Hepatic stellate cell (primary cell): Measurements from ENCODE around the gene NEK11.
"Not testable (repeated sequence)": the region's sequence is repeated elsewhere in the genome, so short reads cannot be mapped to it uniquely, and the experiment has no call there.

Source experiments
- DNase-seq: peaks from one replicate; pipeline ENCODE4 v3.0.0; 2011; ENCODE audit warnings: low spot score

NEK11 gene

DNA sequence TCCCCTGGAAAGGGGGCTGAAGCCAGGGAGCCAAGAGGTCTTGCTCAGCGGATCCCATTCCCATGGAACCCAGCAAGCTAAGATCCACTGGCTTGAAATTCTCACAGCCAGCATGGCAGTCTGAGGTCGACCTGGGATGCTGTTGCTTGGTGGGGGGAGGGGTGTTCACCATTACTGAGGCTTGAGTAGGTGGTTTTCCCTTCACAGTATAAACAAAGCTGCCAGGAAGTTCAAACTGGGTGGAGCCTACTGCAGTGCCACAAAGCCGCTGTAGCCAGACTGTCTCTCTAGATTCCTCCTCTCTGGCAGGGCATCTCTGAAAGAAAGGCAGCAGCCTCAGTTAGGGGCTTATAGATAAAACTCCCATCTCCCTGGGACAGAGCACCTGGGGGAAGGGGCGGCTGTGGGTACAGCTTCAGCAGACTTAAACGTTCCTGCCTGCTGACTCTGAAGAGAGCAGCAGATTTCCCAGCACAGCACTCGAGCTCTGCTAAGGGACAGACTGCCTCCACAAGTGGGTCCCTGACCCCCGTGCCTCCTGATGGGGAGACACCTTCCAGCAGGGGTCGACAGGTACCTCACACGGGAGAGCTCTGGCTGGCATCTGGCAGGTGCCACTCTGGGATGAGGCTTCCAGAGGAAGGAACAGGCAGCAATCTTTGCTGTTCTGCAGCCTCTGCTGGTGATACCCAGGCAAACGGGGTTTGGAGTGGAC is 15.8 kb downstream of the NEK11 start:
- DNase-seq = not testable (repeated sequence)

DNA sequence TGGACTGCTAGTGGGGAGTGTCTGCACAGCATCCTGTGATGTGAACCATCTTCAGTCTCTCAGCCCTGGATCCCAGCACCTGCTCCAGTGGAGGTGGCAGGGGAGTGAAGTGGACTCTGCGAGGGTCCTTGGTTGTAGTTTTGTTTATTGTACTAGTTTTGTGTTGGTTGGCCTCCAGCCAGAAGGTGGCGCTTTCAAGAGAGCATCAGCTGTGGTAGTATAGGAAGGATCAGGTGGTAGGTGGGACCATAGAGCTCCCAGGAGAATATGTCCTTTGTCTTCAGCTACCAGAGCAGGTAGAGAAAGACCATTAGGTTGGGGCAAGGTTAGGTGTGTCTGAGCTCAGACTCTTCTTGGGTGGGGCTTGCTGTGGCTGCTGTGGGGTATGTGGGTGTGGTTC is 20.9 kb downstream of the NEK11 start:
- DNase-seq = no peak

- no peak for DNase-seq
These were observed 21.4 kb downstream of the NEK11 start for GRCh38 chr3:131048030-131048429.

GRCh38 chr3:131050001-131050400 is 23.3 kb downstream of the NEK11 start:
- no peak for DNase-seq

- DNase-seq = no peak
These were observed 26.6 kb downstream of the NEK11 start for GRCh38 chr3:131053043-131053859.

GRCh38 chr3:131067983-131068382 is 41.3 kb downstream of the NEK11 start:
- no peak for DNase-seq

DNA sequence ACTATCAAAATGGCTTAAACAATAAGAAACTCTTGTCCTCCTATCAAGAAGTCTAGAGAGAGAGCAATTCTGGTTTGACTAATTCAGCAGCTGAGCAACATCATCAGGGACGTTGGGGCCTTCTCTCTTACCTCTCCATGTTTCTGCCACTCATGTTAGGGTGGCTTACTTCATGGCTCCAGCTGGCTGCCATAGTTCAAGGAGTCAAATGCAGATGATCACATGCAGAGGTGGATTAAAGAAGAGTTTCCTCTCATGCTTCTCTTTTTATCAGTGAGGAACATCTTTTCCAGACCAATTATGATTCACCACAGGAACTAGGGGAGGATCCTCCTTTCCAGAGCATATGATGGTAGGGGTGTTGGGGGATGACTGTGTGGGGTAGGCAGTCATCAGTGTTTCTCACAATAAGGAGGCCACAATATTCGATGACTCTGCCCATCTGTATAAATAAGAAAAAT is 45.5 kb downstream of the NEK11 start:
- peak; percentile 8 for DNase-seq

- DNase-seq = peak; percentile 36
These were observed 46.2 kb downstream of the NEK11 start for GRCh38 chr3:131072845-131073244.

DNA sequence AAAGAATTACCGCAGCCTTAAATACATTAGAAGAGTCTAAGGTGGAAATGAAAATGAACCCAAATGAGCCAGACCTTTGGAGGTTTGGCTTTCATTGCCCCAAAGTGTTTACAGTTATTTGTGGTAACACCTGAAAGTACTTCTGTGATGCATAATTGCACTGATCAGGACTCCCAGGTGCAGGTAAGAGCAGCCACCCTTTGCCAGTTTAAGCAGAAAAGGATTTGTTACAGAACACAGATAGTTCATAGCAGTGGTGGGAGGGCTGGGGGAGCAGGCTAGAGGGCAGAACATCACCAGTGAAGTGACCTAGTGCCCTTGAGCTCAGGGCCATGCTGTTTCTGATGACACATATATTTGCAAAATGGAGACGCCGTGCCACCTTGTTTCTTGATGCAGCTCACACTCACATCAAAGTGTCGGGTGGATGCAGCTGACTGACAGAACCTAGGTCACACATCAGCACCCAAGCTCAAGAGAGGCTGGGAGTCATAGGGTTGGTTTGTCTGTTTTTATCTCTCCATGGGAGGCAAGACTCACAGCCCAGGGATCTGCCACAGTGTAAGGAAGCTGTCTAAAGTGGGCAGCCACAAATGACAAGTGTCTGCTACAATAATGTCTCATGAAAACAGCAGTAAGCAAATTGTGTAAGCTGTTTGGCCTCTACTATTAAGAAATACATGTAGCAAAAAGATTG is 49.1 kb downstream of the NEK11 start:
- no peak for DNase-seq

- DNase-seq = no peak
These were observed 51.2 kb downstream of the NEK11 start for GRCh38 chr3:131077904-131078303.

DNA sequence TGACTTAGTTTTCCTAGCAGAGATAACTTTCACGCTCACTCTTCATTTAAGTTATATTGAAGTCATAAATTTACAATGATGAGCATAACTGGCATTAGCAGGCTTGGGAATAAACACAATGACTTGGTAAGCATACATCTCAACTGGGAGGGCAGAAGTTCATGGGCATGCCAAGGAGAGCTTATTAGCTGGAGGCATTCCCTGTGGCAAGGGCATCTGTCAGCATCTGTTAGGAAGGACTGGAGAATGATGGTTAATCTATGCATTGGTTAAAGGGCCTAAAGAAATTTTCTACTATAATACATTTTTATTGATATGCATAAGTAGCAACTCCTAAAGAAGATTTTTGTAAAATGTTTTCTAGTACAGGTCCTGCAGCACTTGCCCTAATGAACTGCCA is 52.4 kb downstream of the NEK11 start:
- DNase-seq = no peak

DNA sequence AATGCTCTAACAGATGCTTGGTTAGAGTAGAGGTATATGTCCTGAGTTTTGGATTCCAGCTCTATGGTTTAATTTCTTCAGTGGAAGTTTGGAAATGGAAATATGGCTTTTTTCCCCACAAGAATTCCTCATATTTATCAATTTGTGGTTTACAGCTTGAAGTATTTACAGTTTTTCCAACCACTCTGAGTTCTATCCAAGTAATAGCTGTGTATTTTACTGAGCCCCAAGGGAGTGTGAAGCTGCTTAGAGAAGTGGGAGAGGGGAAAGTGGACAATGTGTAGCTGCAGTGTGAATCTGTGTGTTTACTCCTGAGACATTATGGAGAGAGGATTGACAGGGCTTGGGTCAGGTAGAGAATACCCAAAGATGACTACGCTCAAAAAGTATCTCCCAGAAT is 54.5 kb downstream of the NEK11 start:
- DNase-seq = no peak

DNA sequence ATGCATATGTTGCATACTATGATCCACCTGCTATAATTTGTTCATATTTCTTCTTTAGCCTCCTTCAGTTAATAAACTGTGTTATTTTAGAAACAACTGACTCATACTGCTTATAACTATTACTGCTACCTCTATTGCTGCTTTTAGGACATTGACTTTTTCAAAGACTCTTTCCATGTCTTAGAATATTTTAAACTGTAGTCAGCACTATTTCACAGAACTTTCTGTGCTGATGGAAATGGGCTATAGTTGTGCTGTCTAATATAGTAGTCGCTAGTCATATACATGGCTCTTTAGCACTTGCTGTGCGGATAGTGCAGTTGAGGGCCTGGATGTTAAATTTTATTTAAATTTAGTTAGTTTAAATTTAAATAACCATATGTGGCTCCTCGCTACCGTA is 55.6 kb downstream of the NEK11 start:
- no peak for DNase-seq

- DNase-seq = no peak
These were observed 56.5 kb downstream of the NEK11 start for GRCh38 chr3:131082871-131083863.

DNA sequence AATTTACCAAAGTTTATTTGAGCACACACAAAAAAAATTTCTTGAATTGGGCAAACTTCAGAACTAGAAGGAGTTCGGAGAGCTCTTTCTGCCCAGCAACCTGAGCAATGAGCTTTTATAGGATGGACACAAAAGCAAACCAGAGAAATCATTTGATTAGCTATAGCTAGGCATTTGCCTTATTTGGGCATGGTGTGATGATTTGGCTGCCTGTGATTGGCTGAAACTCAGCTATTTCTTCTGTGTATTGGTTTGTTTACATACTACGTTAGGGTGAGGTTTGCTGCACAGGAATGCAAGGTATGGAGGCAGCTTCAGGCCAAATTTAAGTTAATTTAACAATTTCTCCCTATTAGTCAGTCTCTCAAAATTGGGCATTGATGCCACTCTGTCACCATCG is 65.1 kb downstream of the NEK11 start:
- no peak for DNase-seq

DNA sequence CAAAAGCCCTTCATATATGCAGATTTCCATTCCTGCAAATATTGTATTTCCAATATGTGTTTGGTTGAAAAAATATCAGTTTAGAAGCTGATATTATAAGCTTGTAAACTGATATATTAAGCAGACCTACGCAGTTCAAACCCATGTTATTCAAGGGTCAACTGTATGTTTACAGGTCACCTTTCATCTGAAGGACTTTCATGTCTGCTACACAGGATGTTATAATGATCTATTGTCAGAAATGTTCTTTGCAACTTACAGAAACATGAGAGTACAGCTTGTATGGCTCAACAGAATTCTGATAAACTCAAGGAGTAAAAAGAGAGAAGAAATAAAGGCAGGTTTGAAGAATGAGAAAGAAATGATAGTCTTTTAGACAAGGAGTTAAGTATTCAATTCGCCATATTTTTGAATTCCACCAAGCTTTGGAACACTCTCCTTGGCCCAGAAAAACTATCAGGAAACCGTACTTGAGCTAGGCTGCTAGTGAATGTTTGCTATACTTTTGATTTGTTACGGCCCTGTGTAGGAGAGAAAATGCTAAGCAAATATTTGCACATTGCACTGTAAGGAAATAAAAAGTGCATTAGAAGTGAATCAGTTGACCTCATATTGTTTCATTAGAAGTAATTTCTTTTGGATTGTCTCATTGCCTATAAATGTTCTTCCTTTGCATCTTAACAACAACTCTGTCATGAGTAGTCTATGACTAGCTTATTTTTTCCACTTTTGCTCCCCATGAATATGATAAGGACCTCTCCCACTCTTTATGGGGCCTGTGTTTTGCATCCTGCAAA is 81.2 kb downstream of the NEK11 start:
- no peak for DNase-seq

DNA sequence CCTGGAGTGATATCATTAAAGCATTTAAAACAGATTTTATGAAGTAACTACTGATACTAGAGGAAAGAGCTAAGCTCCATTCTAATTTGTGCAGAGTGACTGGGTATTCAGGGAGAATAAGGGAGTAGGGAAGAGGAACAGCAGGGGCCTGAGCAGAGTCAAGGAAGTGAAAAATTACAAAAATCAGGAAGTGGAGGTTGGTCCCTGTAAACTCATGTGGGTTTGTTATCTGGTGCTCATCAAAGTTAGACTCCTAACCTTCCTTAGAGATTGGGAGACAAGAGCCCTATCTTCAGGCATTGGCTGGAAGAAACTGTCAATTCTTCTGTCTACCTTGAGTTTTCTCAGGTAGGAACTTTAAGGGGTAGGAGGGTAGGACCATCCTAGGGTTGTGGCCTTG is 82.5 kb downstream of the NEK11 start:
- DNase-seq = no peak

DNA sequence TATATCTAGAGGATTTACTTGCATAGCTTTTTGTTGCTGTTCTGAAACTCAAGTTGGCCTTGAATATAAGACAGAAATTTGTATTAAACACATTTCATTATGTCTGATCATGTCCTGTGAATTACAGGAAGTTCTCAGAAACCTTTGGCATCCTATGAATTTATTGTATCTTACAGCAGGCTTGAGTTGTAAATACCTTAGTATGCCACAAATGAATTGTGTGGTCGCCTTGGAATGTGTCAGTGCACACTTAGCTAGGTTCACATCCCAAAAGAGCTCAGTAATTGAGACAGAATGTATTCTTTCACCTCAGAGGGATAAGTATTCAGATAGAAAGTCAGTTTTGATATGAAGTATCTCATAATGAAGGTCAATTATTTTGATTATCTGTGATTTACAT is 83.4 kb downstream of the NEK11 start:
- DNase-seq = no peak

- no peak for DNase-seq
These were observed 87.6 kb downstream of the NEK11 start for GRCh38 chr3:131114256-131114655.

DNA sequence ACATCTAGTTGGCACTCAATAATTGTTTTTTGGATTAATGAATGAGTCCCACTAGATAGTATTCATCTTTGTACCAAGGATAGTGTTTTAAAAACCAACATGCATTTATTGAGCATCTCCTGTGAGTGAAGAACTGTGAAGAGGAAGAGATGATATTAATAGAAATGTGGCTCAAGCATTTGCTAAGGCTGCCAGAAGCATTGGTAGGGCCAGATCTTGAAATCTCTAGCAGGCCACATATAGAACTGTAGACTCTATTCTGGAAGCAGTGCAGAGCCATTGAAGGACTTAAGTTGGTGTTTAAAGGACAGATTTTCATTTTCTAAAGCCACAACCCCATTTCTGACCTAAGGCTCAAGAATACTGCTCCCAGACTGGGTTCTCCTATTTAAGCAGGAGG is 99.0 kb downstream of the NEK11 start:
- no peak for DNase-seq

DNA sequence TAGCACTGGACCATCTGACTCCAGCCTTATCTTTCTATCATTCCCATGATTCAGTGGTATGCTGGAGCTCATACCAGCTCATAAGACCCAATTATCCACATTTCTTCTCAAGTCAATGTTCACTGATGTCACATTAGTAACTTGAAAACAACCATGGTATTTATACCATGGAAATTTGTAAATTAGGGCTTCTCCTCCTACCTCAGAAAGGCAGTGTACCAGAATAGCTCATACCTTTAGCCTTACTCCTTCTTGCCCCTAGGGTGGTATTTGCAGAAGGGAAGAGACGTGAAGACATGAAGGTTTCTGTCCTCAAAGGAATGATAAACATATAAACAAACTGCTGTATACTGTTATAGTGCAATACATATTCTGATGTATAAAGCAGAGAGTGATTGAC is 114.2 kb downstream of the NEK11 start:
- no peak for DNase-seq
